Measurements from ENCODE around the gene SMCO2.
A peak's percentile ranks its signal among the peaks of the same experiment; 100 is the strongest.

Gene SMCO2

GRCh38 chr12:27502021-27502435, 55.5 kb downstream of the SMCO2 start:
- no peak for DNase-seq

GRCh38 chr12:27504507-27504906, 58.0 kb downstream of the SMCO2 start:
- DNase-seq, result no peak

GRCh38 chr12:27505109-27505508, 58.6 kb downstream of the SMCO2 start:
- DNase-seq, result no peak

- peak in 1 of 2 experiments; percentile 11 for DNase-seq
Observed at GRCh38 chr12:27505761-27506160, 59.2 kb downstream of the SMCO2 start.

- DNase-seq, result no peak
Observed at GRCh38 chr12:27506645-27507189, 60.2 kb downstream of the SMCO2 start.

DNA sequence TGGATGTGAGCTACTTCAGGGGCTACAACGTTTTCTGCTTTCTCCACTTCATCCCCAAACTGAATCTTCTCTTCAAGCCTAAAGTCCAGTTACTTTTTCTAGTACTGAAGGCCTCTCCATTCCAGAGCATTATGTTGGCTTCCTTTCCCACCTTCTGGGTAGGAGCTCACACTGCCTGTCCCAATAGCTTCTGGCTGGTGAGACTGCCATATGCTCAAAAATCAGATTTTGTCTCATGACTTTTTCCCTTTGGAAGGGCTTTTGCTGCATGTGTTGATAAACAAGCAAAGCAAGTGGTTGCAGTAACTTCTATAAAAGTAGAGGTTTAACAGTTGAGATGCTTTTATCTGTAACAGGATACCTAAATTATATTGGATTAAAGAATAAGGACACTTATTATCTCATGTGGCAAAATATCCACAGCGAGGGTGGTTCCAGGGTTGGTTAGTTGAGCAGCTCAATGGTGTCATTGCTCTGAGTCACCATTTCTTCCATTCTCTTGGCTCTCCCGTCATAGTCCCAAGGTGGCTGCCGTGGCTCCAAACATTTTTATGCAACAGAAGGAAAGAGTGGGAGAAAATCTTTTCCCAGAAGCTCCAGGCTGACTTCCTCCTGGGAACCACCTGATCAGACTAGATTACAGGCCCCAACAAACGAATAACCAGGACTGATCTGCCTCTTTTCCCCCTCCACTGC, 62.3 kb downstream of the SMCO2 start:
- peak in 1 of 2 experiments; percentile 10 for DNase-seq

DNA sequence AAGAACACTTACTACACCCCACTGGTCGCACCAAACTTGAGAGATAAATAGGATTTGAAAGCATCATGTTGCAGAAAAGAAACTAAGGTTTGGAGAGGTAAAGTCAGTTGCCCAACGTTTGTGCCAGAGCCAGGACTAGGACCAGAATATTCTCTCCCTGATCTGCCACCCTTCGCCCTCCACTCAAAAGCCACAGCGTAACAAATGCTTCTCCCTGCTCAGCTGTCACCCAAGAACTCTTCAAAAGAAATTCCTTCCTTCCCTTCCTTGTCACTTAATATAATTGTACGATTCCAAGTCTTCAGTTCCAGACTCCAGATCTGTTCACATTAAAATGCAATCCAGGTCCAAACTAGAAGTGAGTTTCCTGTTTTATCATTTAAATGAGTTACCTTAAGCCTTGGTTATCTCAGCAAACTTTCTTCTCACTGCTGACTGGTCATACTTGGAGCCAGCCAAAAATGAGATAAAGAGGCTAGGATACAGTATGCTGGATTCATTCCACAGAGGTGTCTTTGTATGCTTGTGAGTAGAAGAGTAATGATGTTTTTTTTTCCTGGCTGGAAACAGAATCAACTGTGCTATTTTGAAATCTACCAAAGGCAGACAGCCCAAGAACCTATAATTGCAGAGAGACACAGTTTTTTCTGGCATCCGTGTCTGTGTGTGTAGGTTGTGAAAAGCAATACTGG, 64.6 kb downstream of the SMCO2 start:
- DNase-seq, result no peak

GRCh38 chr12:27511723-27512045, 65.1 kb downstream of the SMCO2 start:
- DNase-seq, result no peak

DNA sequence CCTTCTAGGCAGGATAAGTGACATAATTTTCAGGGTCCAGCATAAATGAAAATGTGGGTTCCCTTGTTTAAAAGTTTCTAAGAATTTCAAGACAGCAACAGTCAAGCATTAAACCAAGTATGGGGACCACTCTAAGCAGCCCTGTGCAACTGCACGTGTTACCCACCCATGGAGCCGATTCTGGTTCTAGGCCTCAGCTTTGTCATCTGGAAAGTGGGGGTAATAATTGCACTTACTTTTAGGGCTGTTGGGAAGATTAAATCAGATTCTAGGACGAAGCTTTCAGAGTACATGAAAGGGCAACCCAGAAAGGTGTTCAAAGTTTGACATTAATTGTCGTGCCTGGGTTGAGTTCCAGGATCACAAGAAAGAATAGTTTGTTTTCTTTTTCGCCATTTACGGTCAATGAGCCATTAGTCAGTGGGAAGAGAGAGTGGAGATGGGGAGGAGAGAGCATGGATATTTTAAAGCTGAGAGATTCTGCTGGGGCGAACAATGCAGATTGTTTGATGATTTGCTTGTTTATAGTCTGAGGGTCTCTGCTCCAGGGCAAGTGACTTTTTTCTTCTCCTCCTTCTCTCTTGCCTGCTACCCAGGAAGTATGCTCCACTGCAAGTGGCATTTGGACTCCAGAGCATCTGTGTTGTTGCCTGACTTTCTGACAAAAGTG, 66.8 kb downstream of the SMCO2 start:
- no peak for DNase-seq

DNA sequence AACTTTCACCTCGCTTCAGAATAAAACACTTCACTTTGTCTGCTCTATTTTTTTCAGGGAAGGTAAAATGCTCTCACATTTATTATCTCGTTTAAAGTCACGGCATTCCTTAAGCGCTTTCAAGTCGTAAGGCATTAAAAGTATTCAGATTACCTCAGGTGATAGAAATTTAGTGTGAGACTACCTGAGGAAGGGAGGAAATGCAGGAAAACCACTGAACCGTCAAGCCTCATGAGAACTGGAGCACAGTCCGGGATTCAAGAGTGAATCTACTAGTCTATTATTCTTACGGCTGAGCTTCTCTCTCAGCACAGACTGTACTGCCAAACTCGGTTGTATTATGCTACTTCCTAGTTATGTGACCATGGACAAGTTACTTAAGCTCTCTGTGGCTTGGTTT, 69.1 kb downstream of the SMCO2 start:
- no peak for DNase-seq

- no peak for DNase-seq
Observed at GRCh38 chr12:27516625-27517024, 70.1 kb downstream of the SMCO2 start.

DNA sequence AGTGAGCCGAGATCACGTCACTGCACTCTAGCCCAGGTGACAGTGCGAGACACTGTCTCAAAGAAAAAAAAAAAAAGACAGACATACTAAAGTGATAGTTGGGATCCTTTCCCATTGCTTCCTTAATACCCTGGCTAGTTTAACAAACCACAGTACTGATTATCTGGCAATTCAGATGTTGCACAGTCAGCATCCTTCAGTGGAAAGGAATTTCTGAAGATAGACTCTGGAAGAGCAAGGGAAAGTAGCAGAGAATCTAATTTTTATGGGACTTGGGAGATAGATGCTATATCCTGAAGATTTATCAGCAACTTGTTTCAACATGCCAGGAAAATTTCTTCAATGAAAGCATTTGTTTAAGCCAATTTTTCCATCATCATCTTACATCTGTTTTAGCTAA, 71.0 kb downstream of the SMCO2 start:
- DNase-seq, result no peak

DNA sequence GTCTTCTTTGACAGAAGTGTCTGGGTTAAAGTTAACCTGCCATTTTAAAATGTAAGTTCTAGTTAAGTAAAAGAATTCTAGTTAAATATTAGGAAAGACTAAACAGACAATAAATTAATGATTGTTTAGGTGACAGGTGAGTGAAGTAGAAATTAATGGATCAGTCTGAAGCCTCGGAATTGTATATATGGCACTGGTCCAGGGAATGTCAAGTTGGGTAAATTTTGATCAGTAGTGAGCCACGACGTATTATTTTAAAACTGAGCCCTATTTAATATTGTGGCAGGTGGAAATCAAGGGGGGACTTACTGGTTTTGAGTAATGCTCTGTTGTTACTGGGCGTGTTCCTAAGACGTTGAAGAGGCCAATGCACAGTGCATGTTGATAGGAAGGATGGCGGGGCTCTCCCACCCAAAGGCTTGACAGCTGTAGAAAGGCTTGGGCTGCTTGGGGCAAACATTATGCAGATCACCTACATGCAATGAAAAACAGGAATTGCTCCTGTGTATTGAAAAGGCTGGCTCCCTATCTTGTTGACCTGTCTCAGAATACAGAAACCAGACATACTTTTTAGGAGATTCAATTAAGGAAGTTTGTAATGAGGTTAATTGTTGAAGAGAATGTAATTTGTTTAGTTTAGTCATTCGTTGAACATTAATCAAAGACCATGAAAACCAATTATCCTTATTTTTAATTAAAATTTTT, 71.6 kb downstream of the SMCO2 start:
- DNase-seq, result no peak

DNA sequence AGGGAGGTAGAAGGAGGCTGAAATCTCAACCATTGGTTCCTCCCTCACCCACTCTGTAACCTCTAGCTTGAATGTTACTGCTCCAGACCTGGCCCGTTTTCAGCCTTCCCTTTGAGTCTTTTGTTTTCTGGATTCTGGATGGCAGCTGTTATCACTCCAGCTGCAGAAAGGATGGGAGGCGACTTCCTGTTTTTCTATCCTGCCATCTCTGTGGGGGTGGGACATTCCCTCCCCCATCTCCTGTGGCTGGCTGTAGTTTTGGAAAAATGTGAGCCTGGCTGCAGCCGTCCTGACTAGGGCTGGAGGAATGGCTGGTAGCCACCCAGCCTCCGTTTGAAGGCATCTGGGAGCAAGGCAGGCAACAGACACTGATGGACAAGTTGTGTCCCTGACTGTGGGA, 74.5 kb downstream of the SMCO2 start:
- DNase-seq, result no peak

- DNase-seq, result no peak
Observed at GRCh38 chr12:27521981-27522380, 75.4 kb downstream of the SMCO2 start.

- peak; percentile 39 to 58 for DNase-seq
Observed at GRCh38 chr12:27523305-27523641, 76.7 kb downstream of the SMCO2 start.

DNA sequence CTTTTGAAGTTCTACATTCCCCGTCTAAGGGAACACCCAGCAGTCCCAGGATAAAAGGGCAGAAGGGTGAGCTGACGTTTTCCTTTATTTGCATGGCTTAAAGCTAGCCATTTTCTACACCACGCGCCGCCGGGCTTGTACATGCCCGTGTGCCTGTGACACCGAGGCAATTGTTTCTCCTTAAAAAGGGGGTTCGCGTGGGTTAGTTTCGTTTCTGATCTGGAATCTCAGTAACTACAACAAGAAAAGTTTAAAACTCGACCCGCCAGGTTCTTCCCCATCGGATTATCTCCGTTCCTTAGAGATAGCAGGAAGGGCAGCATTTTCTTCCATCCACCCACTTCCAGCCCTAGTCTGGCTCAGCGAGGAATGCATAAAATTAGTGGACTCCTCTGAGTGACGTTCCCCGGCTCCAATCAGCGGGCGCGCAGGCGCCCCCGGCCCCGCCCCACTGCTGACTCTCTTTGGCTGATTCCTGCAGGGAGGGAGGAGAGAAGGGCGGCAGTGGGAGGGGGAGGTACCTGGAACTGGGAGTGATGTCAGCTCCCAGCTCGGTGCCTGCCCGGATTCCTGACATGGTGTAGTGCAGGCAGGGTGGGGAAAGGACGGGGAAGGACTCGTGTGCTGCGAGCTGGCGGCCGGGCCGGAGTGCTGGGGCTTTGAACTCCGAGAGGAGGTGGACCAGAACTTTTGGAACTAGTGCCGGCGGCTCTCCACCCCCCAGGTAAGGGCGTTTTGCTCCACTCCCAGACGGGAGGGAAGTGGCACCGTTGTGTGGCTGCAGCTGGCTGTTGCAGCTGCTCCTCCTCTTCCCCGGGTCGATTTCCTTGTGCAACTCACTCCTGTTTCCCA, 77.3 kb downstream of the SMCO2 start, which contains the start of gene PPFIBP1:
Gene PPFIBP1, plus strand, starts transcription at position 565 of the 852 bp plus-strand sequence. CDS start 109,191 bp downstream, outside the sequence.
- DNase-seq, result peak; percentile 93 to 97

- no peak for DNase-seq
Observed at GRCh38 chr12:27524494-27524835, 77.9 kb downstream of the SMCO2 start.

- DNase-seq, result peak in 1 of 2 experiments; percentile 23
Observed at GRCh38 chr12:27524839-27525753, 78.6 kb downstream of the SMCO2 start.

- no peak for DNase-seq
Observed at GRCh38 chr12:27527512-27527911, 81.0 kb downstream of the SMCO2 start.

DNA sequence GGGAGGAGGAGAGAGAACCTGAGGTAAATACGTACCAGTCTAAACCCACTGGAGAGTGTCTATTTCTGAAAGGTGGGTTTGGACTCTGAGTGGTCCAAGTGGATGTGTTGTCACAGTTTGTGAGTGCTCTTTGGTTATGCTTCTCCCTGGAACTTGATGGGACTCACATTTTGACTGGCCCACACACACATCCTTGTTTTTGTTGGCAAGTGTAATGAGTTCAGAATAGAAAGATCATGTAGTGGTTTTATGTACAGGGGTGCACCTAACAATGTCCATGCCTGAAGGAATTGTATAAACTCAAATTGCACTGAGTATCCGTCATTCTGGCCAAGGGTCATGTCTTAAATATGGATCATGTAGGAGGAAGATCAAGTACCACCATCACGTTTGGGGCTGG, 82.3 kb downstream of the SMCO2 start:
- DNase-seq, result no peak

All from NCI-H524 (cell line).